Stimulated activated CD4-positive, alpha-beta T cell treated with anti-CD3 and anti-CD28 coated beads, Interleukin-4, amount 100 ng/mL, for 24 hours (primary cell): ENCODE data around the gene VIL1.

ENCODE experiments used
- DNase-seq: peaks from one replicate; pipeline ENCODE4 v3.0.0-alpha.2; 2020

VIL1 gene

DNA sequence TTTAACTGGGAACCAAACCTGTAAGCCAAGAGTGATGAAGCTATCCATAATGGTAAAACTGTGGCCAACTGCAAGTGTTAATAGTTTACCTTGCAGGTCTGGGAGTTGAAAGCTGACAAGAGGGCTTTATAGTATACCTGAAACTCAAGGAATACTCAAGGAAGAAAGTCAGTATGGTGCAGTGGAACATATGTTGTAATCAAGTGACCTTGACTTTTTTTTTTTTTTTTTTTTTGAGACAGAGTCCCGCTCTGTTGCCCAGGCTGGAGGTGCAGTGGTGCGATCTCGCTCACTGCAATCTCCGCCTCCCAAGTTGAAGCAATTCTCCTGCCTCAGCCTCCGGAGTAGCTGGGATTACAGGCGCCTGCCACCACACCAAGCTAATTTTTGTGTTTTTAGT is 27.6 kb downstream of the VIL1 start:
- DNase-seq: no peak

DNA sequence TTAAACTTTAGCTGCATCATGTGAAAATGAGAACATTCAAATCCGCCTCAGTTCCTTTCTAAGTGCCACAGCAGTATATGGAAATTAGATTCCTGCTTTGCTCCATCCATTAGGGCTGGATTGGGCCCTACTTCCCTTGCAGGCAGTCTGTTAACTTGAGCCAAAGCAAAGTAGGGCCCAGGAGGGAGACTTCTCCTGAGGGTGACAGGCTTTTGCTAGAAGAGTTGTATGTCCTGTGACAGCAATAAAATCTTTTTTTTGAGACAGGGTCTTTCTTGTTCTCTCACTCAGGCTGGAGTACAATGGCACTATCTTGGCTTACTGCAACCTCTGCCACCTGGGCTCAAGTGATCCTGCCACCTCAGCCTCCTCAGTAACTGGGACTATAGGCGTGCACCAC is 28.1 kb downstream of the VIL1 start:
- no peak for DNase-seq

- DNase-seq: no peak
These were observed 30.0 kb downstream of the VIL1 start for GRCh38 chr2:218448934-218449333.

DNA sequence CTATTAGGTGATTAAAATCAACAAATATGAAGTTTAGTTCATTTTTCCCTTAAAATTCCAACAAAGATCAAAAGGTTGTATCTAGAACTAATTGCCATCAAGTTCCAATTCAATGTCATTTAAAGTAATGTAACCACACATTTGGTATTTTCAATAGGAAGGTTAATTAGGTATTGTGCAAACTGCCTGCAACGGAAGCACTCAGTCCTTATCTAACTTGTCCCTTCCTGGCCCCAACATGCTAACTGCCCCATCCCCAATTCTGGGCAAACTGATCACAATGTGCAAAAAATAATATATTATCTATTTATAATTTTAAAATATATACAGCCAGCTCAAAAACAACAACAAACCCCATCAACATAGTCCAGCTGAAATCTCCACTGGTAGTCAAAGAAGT is 33.2 kb downstream of the VIL1 start:
- DNase-seq: no peak

- no peak for DNase-seq
These were observed 37.9 kb downstream of the VIL1 start for GRCh38 chr2:218456849-218457248.

DNA sequence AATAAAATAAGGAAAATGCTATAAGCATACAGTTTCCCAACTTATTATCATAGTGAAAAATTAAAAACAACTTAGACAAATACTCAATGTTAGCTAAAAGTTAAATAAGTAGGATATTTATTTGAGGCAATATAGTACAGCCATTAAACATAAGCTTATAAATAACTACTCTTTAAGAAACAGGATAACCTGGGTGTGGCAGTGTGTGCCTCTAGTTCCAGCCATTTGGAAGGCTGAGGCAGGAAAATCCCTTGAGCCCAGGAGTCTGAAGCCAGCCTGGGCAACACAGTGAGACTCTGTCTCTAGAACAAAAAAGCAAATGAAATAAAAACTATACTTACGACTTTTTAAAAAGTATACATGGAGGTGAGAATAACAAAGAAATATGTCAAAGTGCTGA is 39.7 kb downstream of the VIL1 start:
- no peak for DNase-seq

GRCh38 chr2:218465987-218466633 is 47.2 kb downstream of the VIL1 start:
- DNase-seq: no peak

DNA sequence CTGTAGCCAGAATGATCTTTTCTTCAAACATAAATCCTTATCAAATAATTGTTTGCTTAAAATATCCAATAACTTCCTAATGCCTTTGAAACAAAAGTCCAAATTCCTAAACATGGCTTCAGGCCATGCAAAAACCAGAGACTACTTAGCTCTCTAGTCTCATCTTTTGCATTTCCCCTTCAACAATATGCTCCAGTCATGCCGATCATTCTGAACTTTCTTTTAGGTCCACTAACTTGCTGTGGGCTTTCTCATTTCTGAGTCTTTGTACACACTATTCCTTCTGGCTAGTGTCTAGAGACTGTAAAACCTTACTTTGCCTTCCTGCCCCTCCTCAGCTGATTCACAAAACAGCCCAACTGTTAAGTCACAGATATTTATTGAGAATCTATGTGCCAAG is 51.5 kb downstream of the VIL1 start:
- DNase-seq: no peak

- no peak for DNase-seq
These were observed 52.1 kb downstream of the VIL1 start for GRCh38 chr2:218471036-218471435.

- no peak for DNase-seq
These were observed 53.1 kb downstream of the VIL1 start for GRCh38 chr2:218471982-218472381.

DNA sequence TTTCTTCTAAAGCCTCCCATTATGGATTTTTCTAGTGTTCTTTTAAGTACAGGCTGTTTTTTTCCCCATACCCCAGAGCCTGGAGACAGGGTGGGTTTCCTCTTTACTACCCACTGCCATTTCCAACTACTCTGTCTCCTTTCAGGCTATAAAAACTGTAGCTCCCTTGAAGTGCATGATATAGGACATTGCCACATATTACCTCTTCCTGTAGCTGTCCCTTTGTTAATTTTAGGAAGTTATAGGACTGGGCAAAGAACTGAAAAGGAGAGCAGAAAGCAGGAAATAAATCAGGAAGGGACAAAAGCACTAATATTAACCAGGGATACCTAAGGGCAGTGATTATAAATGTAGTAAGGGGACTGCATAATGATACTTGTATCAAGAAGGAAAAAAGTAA is 54.1 kb downstream of the VIL1 start:
- DNase-seq: no peak

DNA sequence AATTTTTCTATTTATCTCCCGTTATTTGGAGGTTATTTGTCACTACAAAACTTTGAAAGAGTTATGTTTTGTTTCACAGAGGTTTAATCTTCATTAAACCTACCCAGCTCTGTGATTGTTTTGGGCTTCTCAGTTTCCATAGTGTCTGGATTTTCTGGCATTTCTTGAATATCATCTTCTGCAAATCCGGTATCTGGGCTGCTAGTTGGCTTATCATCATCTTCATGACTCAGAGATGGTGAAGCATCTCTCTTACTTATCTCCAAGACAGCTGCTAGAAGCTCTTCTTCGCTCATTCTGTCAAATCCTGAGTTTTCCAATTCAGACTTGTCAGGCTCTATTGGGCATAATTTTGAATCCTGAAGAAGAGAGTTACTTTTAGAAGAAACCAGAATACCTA is 55.6 kb downstream of the VIL1 start:
- DNase-seq: no peak

DNA sequence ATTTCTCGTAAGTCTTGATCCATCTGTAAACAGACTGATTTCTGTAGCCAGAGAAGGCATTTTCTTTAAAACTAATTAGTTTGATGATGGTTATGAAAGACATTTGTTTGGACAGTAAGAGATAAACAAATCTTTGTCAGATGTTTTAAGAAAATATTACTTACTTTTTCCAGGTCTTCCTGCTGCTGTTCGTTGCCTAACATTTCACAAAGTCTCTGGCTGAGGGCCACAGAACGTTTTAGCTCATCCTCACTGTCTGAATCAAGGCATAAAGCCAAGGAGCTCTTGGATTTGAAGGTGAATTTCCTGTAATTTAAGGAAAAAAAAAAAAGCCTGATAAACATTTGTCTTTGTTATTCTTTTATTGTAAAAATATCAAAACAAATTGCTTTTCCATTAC is 57.8 kb downstream of the VIL1 start:
- no peak for DNase-seq

GRCh38 chr2:218477247-218477646 is 58.3 kb downstream of the VIL1 start:
- DNase-seq: no peak

- no peak for DNase-seq
These were observed 59.6 kb downstream of the VIL1 start for GRCh38 chr2:218478544-218478943.

GRCh38 chr2:218479595-218479994 is 60.7 kb downstream of the VIL1 start:
- no peak for DNase-seq

- DNase-seq: no peak
These were observed 63.7 kb downstream of the VIL1 start for GRCh38 chr2:218482651-218483050.

DNA sequence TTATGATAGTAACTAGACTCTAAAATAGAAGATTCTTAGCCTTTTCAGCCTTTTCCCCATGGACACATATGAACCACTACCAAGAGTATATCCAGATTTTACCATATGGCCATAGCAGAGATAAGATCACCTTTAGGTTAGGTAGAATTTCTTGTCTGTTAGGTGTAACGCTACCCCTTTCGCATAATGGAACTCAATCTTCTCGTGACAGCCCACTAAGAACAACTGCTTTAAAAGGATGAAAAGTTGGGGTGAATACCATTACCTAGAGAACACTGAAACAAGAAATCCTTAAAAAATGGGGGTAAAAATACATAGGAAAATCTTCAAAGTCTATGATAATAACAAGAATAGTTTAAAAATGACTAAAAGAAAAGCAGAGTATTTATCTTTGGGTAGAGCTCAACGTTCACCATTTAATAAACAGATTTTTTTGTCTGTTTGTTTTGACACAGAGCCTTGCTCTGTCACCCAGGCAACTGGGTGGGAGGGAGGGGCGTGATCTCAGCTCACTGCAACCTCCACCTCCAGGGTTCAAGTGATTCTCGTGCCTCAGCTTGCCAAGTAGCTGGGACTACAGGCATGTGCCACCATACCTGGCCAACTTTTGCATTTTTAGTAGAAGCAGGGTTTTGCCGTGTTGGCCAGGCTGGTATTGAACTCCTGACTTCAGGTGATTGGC is 67.2 kb downstream of the VIL1 start:
- no peak for DNase-seq

DNA sequence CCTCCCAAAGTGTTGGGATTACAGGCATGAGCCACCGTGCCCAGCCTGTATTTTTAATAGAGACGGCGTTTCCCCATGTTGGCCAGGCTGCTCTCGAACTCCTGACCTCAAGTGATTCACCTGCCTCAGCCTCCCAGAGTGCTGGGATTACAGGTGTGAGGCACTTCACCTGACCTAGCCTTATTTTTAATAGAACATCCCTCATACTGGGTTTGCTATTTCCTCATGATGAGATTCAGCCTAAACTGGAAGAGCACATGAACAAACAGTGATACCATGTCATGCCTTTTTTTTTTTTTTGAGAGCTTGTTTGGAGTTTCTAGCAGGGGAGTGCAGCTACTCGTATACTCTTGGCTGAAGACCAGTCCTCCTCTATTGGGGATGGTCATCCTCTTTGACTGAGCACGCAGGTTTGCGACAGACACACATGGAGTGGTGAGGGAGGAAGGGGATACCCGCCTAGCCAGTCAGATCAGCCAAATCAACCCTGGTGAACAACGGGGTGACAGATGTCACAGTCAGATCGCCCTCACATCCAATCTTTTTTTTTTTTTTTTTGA is 81.7 kb downstream of the VIL1 start:
- no peak for DNase-seq

DNA sequence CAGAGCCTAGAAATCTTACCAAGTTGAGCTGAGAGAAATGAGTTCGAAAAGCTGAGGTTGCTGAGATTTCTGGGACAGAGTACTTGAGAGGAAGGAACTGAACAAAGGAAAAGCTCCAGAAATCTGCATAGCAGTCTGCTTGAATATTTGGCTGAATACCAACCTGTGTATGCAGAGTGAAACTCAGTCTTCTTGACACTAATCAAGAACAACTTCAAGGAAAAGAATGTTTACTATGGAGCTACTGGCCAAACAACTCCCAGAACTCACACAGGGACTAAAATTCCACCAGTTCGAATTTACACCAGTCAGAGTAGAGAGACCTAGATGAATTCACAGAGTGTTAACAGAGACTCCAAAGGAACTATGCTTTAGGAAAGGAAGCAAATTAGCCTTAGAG is 82.7 kb downstream of the VIL1 start:
- no peak for DNase-seq
